GM10248 (cell line): ENCODE results near the gene PLA2G4A.

Experiments used
- CTCF ChIA-PET: fragments of 300-600 bp; sonication (Branson Sonifier 250); formaldehyde crosslinking; extraction: SDS; loops from one replicate; lab custom pipeline; 2021; ENCODE audit warnings: antibody characterized with exemption; lab: Yijun Ruan, JAX
- POLR2A ChIA-PET: fragments of 350-650 bp; sonication (Branson Sonifier 250); formaldehyde crosslinking; extraction: SDS; loops from one replicate; lab custom pipeline; 2020; ENCODE audit warnings: antibody characterized with exemption; lab: Yijun Ruan, JAX
- DNase-seq: peaks from one replicate; pipeline ENCODE4 v3.0.0; 2012; ENCODE audit errors: extremely low spot score
- CTCF ChIP-seq: IDR thresholded peaks from 2 replicates; pipeline ENCODE4 v1.5.1; 2012; ENCODE audit warnings: mild to moderate bottlenecking, low read depth; ENCODE audit errors: extremely low read depth, missing control alignments, control extremely low read depth

PLA2G4A gene

GRCh38 chr1:186960861-186961260, 132.1 kb downstream of the PLA2G4A start:
- no peak for TF ChIP-seq CTCF
- ChIA-PET POLR2A (no interaction called here), CTCF (interaction anchor here (0.7 kb wide), 1 partner anchor 478 kb away, joined by 3 read pairs; no protein-coding TSS in a partner anchor)
- DNase-seq = no peak

GRCh38 chr1:186965847-186966246, 137.1 kb downstream of the PLA2G4A start:
- CTCF ChIA-PET = interaction anchor here (1.1 to 1.9 kb wide), 3 partner anchors 8 to 11 kb away, joined by 4 to 5 read pairs (median 4); no protein-coding TSS in a partner anchor
- POLR2A ChIA-PET = no interaction called here
- TF ChIP-seq CTCF = no peak
- no peak for DNase-seq

- ChIA-PET POLR2A (no interaction called here), CTCF (interaction anchor here (1.1 to 1.7 kb wide), 3 partner anchors 10 to 20 kb away, joined by 3 to 4 read pairs (median 4); no protein-coding TSS in a partner anchor)
- no peak for DNase-seq
- TF ChIP-seq CTCF = no peak
Measured at GRCh38 chr1:186966456-186966855, 137.7 kb downstream of the PLA2G4A start.

- DNase-seq = no peak
- TF ChIP-seq CTCF = no peak
- CTCF ChIA-PET = interaction anchor here (1.7 kb wide), 1 partner anchor 19 kb away, joined by 3 read pairs; no protein-coding TSS in a partner anchor
- POLR2A ChIA-PET = no interaction called here
Measured at GRCh38 chr1:186967656-186968394, 139.1 kb downstream of the PLA2G4A start.

GRCh38 chr1:186974774-186975181, 146.0 kb downstream of the PLA2G4A start:
- no peak for TF ChIP-seq CTCF
- DNase-seq = no peak
- ChIA-PET POLR2A (no interaction called here), CTCF (interaction anchor here (1.1 to 2.1 kb wide), 5 partner anchors 10 to 495 kb away, joined by 3 to 6 read pairs (median 5); no protein-coding TSS in a partner anchor)

- no peak for TF ChIP-seq CTCF
- CTCF ChIA-PET = interaction anchor here (1.1 to 2.1 kb wide), 5 partner anchors 10 to 495 kb away, joined by 3 to 6 read pairs (median 5); no protein-coding TSS in a partner anchor
- no peak for DNase-seq
- POLR2A ChIA-PET = no interaction called here
Measured at GRCh38 chr1:186975220-186975619, 146.5 kb downstream of the PLA2G4A start.
